Measurements from ENCODE around the gene RTP2.
A peak's percentile ranks its signal among the peaks of the same experiment; 100 is the strongest.
"Not testable (repeated sequence)": the region's sequence is repeated elsewhere in the genome, so short reads cannot be mapped to it uniquely, and the experiment has no call there.

Gene RTP2

GRCh38 chr3:187713504-187713903 is 11.1 kb upstream of the RTP2 start:
- DNase-seq (ENCODE audit: low read depth, low spot score) = no peak

GRCh38 chr3:187709155-187709554 is 6.8 kb upstream of the RTP2 start:
- no peak for DNase-seq (ENCODE audit: low read depth, low spot score)

GRCh38 chr3:187708696-187709095 is 6.3 kb upstream of the RTP2 start:
- no peak for DNase-seq (ENCODE audit: low read depth, low spot score)

GRCh38 chr3:187706971-187707370 is 4.6 kb upstream of the RTP2 start:
- no peak for DNase-seq (ENCODE audit: low read depth, low spot score)

- no peak for DNase-seq (ENCODE audit: low read depth, low spot score)
Measured at GRCh38 chr3:187705164-187705563, 2.8 kb upstream of the RTP2 start.

GRCh38 chr3:187700249-187700648 is 2.1 kb downstream of the RTP2 start:
- no peak for DNase-seq (ENCODE audit: low read depth, low spot score)

- DNase-seq (ENCODE audit: low read depth, low spot score) = no peak
Measured at GRCh38 chr3:187698499-187699399, 3.6 kb downstream of the RTP2 start.

GRCh38 chr3:187696021-187696420 is 6.3 kb downstream of the RTP2 start:
- no peak for DNase-seq (ENCODE audit: low read depth, low spot score)

GRCh38 chr3:187695449-187695848 is 6.9 kb downstream of the RTP2 start:
- no peak for DNase-seq (ENCODE audit: low read depth, low spot score)

- DNase-seq (ENCODE audit: low read depth, low spot score) = no peak
Measured at GRCh38 chr3:187694801-187695200, 7.6 kb downstream of the RTP2 start.

- DNase-seq (ENCODE audit: low read depth, low spot score) = no peak
Measured at GRCh38 chr3:187693431-187693830, 8.9 kb downstream of the RTP2 start.

- DNase-seq (ENCODE audit: low read depth, low spot score) = no peak
Measured at GRCh38 chr3:187689984-187690383, 12.4 kb downstream of the RTP2 start.

- DNase-seq (ENCODE audit: low read depth, low spot score) = no peak
Measured at GRCh38 chr3:187686621-187687273, 15.6 kb downstream of the RTP2 start.

- no peak for DNase-seq (ENCODE audit: low read depth, low spot score)
Measured at GRCh38 chr3:187685948-187686347, 16.4 kb downstream of the RTP2 start.

GRCh38 chr3:187684880-187685279 is 17.5 kb downstream of the RTP2 start:
- no peak for DNase-seq (ENCODE audit: low read depth, low spot score)

GRCh38 chr3:187684444-187684843 is 17.9 kb downstream of the RTP2 start:
- no peak for DNase-seq (ENCODE audit: low read depth, low spot score)

GRCh38 chr3:187681756-187682155 is 20.6 kb downstream of the RTP2 start:
- DNase-seq (ENCODE audit: low read depth, low spot score) = not testable (repeated sequence)

GRCh38 chr3:187679638-187680396 is 22.5 kb downstream of the RTP2 start:
- peak; percentile 52 for DNase-seq (ENCODE audit: low read depth, low spot score)

GRCh38 chr3:187678726-187679268 is 23.6 kb downstream of the RTP2 start:
- DNase-seq (ENCODE audit: low read depth, low spot score) = peak; percentile 26

GRCh38 chr3:187677604-187678003 is 24.8 kb downstream of the RTP2 start:
- DNase-seq (ENCODE audit: low read depth, low spot score) = no peak

GRCh38 chr3:187673012-187673411 is 29.3 kb downstream of the RTP2 start:
- DNase-seq (ENCODE audit: low read depth, low spot score) = no peak

Measured in smooth muscle cell of the brain vasculature (primary cell).